CD4-positive, alpha-beta T cell treated with Interferon gamma for 1 hour (primary cell): ENCODE data around the gene NKX3-2.
"Not testable (repeated sequence)": the region's sequence is repeated elsewhere in the genome, so short reads cannot be mapped to it uniquely, and the experiment has no call there.

Experiments used
- DNase-seq: peaks from one replicate; pipeline ENCODE4 v3.0.0-alpha.2; 2020

The NKX3-2 gene

DNA sequence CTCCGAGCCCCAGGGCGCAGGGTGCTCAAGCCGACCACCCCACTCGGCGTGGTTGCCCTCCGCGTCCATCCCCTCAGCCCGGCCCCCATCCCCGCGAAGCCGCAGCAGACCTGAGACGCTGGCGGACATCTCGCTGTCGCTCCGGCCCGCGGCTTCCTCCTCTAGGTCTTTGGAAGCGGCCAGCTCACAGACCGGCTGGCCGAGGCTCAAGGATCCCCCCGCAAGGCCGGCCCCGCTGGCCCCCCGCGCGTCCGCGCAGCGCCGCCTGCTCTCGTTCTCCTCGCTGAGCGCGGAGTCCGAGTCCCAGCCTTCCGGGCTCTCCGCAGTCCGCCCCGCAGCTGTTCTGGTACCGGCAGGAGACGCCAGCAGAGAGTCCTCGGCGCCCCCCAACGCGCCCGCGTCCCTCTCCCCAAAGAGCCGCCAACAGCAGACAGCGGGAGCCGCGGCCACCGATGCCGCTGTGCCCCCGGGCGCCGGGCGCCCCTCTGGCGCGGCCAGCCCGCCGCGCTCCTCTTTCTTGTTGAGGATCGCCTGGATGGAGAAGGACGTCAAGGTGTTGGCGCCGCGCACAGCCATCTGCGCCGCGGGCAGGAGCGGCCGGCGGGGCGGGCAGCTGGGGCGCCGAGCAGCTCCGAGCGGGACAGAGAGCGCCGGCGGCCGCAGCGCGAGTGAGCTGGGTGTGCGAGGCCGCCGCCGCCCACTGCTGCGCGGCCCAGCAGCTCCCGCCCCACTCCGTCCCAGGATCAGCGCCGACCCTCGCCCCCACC is at the start of gene NKX3-2:
NKX3-2 (minus strand) TSS at position 670 of the 767 bp plus-strand sequence; CDS start at position 576, 94 bp downstream.
- no peak for DNase-seq

DNA sequence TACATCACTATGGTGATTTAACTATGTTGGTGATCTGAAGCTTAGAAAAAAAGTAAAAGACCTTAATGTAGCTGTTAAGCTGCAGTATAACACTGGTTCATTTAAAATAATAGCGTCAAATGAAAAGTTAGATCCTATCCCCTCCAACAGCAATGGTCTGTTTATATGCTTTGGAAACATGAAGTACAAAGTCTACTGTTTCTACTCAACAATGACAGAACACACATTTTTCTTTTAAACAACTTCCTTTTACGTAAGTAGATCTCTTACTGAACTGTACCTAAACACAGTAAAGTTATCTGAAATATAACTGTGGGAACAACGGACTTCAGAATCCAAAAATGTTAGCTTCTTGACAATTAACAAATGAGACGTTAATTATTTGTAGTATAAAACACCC is 47.9 kb upstream of the NKX3-2 start:
- no peak for DNase-seq

DNA sequence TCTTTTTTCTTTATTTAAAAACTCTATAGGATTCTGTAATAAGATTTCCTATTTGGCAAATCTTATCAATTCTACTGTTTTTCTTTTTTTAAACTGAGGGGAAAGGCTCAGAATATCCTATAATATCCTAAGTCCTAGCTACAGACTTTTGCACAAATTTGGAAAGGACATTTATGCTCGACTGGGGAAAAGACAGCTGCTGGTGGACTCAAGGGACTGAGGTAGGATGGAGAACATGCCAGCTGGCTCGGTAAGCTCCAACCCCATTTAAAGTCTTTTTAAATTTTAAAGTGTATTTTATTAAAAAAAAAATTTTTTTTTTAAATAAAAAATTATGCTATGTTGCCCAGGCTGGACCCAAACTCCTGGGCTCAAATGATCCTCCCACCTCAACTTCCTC is 46.5 kb upstream of the NKX3-2 start:
- DNase-seq, result no peak

DNA sequence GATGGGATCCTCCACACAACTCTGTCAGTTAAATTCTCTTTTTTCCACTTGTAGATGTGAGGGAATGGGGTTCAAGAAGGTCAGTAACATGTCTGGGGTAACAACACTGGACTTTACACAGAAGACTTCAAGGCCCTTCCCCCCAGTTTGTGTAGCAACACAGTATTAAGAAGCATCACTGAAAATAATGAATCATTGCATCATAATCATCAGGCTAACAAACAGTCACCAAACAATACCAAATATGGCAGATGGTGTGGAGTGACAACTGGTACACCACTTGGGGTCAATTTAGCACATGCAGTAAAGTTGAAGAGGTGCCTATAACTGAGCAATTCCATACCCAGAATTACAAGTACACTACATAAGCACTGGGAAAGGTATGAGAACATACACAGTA is 44.6 kb upstream of the NKX3-2 start:
- DNase-seq, result no peak

DNA sequence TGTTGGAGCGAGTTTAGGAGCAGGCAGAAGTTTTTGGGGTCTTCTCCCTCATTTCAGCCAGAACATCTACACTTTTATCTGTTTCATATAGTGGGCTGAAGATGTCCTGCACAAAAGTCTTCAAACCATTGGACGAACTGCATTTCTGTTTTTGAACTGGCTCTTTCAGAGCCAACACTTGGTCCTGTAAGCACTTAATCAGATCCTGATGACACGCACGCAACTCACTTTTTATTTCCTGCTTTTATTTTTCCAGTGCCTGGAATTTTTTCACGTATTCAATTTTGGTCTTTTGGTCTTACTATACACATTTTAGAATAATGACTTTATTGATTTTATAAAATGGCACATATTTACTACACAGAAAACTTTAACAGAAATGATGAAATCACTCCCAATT is 40.2 kb upstream of the NKX3-2 start:
- no peak for DNase-seq

DNA sequence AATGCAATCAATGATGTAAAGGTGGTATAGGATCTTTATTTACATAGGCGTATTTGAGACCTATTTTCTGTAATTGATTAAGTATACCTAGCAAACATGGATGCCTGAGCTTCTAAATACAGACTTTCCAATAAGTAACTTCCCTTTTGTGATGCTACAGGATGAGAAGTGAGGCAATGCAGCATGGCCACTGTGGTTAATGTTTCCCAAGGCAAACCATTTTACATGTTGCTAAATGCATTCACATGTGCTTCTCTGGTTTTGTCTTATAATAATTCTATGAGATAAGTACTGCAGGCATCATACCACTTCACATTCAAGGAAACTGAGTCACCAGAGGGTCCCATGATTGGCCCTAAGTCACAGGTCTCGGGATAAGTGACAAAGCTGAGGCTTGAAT is 35.7 kb upstream of the NKX3-2 start:
- DNase-seq, result no peak

DNA sequence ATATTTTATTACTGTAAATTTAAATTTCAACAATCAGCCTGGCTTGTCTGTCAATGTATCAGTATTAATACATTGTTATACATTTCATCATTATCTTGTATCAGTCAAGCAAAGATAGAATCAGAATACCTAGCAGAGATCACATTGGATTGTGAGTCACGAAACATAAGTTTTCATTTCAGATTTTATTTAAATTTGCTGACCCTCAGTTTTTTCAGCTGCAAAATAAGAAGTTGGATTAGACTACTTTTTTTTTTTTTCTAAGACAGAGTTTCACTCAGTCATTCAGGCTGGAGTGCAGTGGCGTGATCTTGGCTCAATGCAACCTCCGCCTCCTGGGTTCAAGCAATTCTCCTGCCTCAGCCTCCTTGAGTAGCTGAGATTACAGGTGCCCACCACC is 33.4 kb upstream of the NKX3-2 start:
- no peak for DNase-seq

DNA sequence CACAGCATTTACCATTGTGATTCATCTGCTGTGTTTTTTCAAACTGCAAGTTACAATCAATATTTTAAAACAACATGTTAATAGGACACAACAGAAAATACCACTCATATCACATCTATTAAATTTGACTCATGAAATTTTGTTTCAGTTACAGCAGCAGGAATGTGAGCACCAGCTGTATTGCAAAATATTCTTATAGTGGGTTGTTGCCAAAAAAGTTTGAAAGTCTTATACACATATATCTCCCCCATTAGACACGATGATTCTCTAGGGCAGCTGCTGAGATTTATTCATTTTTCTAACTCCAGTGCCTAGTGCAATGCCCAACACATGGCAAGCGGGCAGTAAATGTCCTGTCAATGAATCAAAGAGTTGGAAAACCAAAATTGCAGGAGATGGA is 26.6 kb upstream of the NKX3-2 start:
- DNase-seq, result no peak

DNA sequence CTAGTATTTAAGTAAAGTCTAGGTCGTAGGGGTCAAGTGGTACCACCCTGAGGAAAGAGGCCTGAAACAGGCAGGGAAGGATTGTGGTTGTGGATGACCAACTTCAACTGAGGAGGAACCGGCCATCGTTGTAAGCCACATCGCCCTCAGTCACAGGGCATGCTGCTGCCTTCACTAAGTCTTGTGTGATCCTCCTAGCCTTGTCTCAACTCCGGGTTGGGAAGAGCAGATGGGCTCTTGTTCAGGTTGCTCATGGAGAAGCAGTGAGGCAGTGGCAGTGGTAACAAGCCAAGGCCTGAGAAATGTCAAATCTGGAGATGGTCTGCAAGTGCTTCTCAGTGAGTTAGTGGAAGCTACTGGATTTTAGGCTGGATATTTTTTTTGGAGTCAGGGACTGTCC is 22.8 kb upstream of the NKX3-2 start:
- DNase-seq, result no peak

DNA sequence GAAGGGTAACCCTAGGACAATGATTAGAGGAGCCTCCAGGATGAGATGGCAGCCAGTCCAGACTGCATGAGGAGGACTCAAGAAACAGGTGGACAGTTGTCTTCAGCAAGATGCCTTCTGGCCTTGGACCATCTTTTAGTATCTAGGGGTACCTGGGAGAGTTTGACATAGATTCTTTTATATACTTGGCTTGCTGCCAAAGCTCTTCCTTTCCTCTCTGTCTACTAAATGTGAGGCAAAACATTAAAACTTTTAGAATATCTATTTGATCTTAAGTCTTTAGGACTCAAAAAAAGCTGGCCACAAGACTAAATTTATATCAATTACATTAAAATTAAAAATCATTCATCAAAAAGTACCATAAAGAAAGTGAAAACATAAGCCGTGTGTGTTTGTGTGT is 18.6 kb upstream of the NKX3-2 start:
- no peak for DNase-seq

DNA sequence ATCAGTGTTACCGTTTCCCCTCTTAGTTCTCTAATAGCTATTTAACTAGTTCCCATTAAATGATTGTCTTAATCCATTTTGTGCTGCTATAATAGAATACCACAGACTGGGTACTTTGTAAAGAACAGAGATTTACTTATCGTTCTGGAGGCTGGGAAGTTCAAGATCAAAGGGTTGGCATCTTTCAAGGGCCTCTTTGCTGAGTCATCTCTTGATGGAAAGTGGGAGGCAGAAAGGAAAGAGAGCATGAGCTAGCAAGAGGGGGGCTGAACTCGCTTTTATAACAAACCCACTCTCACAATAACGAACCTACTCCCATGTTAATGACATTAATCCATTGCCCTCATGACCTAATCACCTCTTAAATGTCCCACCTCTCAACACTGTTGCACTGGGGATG is 17.4 kb upstream of the NKX3-2 start:
- no peak for DNase-seq

DNA sequence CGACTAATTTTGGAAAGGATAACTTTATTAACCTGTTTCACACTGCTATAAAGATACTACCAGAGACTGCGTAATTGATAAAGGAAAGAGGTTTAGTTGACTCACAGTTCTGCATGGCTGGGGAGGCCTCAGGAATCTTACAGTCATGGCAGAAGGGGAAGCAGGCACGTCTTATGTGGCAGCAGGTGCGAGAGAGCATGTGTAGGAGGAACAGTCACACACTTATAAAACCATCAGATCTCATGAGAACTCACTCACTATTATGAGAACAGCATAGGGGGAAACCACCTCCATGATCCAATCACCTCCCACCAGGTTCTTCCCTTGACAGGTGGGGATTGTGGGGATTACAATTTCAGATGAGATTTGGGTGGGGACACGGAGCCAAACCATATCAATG is 15.8 kb upstream of the NKX3-2 start:
- DNase-seq, result not testable (repeated sequence)

DNA sequence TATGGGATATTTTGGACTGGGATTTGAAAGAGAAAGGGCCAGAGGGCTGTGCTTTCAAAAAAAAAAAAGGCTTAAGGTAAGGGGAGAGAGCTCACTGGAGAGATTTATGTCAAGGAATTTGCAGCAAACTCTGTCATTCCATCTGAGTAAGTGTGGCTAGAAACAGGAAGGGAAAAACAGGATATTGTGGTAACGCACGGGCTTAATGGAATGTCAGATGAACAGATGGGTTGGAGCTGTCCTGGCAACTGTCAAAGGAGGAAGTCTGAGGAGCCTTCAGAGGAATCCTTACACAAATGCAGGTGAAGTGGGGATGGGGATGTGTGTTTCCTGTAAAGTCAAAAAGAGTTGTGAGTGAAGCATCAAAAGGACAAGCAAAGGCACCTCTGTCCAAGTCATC is 15.1 kb upstream of the NKX3-2 start:
- DNase-seq, result no peak

DNA sequence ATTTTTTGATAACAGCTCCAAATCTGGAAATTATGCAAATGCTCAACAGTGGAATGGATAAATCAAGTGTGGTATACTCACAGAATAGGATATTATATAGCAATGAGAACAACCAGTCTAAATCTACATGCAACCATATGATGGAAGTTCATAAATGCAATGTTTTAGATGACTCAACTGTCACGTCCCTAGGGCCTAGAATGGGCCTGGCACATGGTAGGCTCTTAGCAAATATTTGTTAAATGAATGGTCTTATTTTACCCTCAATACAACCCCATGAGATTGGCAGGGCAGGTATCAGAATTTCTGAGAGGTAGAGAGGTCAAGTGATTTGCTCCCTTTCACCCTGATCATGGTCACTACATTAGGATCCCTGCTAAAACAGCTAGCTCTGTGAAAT is 14.6 kb upstream of the NKX3-2 start:
- no peak for DNase-seq

DNA sequence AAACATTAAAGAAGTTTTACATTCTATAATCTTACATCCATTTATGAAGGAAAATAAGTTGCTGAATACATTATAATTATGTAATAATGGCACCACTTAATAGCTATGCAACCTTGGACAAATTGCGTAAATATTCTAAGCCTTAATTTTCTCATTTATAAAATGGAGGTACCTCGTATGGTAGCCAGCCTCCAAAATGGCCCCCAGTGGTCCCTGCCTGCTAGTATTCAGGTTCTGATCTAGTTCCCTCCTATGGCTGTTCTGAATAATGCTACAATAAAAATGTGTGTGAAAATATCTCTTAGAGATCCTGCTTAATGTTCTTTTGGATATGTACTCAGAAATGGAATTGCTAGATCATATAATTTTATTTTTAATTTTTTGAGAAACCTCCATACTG is 11.0 kb upstream of the NKX3-2 start:
- no peak for DNase-seq

DNA sequence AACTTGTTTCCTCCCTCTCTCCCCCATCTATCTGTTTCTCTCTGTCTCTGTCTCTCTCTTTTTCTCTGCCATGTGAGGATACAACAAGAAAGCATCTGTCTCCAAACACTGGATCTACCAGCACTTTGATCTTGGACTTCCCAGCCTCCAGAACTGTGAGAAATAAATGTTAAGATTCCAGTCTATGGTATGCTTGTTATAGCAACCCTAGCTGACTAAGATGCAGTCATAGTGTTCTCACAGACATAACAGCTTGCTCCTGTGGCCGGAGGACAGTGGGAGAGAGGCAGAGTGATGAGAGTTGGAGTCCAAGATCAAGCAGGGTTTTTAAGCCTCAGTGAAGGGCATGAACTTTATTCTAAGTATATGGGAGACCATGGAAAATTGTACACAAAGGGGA is 8.8 kb upstream of the NKX3-2 start:
- DNase-seq, result no peak

DNA sequence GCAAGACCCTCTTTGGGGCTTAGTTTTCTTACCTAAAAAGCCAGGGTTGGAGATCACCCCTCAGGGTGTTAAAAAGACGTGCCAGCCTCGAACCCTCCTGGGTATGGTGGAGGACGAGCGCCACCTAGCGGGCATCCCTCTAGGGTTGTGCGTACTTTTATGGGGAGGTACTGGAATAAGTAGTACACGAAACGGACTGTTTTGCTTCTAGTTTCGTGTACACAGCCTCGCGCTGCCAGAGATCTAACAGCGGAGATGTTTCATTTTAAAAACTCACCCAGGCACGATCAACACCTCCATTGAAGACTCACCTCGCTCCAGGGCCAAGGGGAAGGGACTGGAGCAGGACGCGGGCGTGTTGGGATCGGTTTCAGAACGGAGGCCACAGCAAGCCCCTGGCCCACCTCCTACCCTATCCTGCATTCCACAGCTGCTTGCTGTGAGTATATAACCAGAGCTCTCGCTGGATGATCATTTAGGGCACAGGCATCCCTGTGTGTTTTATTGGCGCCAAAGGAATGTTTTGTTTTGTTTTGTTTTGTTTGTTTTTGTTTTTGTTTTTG is 4.8 kb upstream of the NKX3-2 start:
- peak; percentile 73 for DNase-seq

DNA sequence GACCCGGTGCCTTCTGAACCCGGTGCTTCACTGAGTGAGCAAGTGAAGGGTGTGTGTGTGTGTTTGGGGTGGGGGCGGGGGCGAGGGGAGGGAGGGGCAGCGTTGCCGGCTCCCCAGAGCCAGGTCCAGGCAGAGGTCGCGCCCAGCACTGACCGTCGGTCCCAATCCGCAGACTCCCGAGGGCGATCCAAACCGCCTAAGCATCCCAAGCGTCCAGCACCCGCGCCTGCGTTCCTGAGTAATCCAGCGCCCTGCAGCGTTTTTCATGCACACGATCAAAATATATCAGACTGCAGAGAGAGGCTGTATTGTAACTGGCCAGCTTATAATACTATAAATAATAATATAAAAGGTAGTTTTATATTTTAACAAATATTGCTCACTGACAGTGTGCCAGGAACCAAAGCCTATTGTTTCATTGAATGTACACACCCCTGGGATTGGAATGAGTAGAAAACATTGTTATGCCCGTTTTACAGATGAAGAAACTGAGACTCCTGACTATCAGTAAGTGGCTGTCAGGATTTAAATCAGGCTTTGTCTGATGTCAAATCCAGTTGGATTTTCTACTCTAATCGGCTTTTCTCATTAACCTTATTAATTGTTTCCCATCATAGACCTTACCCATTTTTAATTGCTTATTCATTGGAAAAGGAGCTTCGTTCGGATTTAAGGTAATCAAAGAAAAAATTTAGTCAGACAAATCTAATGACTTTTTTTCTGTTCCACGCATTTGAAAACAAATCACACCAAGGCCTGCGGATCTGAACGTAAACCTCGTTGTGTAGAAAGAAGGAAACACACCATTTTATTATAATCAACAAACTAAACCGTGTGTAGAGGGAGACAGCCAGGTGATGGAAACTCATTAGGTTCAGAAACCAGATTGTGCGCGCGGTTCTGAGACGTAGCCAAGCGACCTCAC is 4.0 kb upstream of the NKX3-2 start:
- DNase-seq, result no peak

DNA sequence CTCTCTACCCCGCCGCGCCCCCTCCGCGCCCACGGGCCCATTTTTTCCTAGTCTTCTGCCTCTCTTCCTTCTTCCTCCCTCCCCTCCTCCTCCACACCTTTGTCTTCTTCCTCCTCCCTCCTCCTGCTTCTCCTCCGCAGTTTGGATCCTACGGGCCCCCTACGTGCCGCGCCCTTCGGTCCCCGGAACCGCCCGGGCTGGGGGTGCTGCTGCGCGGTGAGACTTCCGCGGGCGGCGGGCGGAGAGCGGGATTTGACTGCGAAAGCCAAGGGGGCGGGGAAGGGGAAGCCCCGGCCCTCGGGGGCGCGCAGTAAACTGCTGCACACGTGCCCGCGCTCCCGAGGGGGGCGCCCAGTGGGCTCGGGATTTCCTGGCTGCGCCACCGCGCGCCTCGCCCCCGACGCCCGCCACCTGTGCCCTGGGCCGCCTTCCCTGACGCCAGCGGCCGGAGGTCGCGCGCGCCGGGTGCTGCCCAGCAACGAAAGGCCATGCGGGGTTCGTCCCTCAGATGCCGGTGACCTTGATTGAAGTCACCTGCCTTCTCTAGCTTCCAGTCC is 3.3 kb upstream of the NKX3-2 start:
- DNase-seq, result peak; percentile 34

DNA sequence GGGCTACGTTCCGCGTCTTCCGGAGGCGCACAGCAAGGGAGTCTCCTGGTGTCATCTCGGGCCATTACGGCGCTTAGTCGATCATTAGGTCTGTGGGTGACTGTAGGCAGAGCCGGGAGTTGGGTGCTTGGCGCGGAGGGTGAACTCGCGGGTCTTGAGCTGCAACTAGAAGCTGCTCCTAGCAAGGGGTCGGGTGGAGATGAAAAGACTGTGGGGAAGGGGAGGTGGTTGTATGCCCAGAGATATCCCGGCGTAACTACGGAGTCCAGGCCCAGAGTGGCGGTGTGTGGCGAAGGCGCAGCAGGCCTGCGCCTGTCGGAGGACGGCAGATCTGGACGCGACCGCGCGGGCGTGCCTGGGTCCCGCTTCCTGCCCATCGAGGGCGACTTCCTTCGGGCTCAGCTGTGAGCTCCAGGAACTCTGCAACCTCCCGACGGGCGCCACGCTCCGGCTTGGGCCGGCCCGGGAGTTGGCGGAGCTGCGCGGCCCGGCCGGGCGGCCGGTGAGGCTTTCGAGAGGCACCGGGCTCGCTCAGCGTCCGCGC is 2.7 kb upstream of the NKX3-2 start:
- DNase-seq, result no peak

DNA sequence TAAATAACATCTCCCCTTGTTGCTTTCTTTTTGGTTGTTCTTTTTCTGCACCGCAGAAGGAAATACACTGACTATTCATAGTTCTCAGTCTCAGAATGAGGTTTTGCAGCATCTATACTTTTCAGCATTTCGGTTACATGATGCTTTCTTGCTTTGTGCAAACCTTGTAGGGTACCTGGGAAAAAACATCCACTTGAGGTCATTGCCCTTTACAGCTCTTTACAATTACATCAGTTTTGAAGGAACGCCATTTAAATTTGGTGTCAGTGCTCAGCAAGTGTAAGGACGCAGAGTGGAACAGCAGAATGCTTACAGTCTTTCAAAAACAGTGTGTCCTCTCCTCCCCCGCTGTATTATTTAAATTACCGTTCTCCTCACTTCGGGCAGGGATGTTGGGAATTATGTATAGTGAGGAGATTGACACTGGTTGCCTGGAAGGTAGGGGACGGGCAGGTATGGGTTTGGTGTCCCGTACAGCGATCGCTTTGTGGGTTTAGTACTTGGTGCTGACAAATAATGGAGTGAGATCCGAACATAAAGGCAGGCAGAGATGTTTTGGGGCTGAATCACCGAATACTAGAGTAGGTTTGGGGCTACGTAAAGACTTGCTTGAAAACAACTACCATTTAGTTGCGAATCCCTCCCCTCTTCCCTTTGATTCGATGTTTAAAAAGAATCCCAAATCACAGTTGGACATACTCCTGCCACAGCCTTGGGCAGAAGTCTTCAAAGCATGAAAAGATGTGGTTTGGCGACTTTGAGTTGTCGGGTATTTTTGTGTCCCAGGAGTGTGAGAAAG is 2.0 kb upstream of the NKX3-2 start:
- DNase-seq, result no peak

DNA sequence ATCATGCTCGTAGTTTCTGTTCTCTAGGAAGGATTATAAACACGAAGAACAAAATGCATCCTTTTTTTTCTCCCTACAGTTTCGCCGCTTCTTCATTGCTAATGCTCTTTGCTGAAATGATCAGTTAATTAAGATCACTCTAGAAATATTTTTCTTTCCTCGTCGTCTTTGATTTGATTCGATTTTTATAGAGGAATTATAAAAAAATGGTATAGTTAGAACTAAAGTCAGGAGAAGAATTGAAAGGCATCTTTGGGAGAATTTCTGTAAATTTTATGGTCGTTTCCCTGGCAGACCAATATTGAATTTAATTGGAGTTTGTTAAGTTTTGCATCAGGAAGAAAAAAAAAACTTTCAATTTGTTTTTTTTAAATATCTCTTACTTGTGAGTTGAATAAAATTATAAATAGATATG is 1.1 kb upstream of the NKX3-2 start:
- DNase-seq, result no peak
